Esophagus muscularis mucosa (tissue), 4 donors: ENCODE results near the gene SUPT20H.

Experiments used
- CTCF ChIP-seq, 3 experiments: fragments of 200-600 bp in 2 of 3; fragments of 450-650 bp in 1 of 3; sonication (generic) in 2 of 3; IDR thresholded peaks; one replicate each; pipeline ENCODE4 v1.5.1; 2017 to 2019; ENCODE audit warnings: antibody characterized with exemption in 3 of 3, mild to moderate bottlenecking in 2 of 3, moderate library complexity in 1 of 3
- EP300 ChIP-seq: sonication (generic); formaldehyde crosslinking; IDR thresholded peaks from one replicate; pipeline ENCODE4 v1.6.1; 2017; ENCODE audit warnings: antibody characterized with exemption
- POLR2A ChIP-seq: fragments of 450-650 bp; IDR thresholded peaks from one replicate; pipeline ENCODE4 v1.6.1; 2017; ENCODE audit warnings: antibody characterized with exemption, moderate library complexity, mild to moderate bottlenecking, low read depth
- POLR2AphosphoS5 ChIP-seq, 2 donors: sonication (generic); formaldehyde crosslinking; IDR thresholded peaks; one replicate each; pipeline ENCODE4 v1.6.1; 2017; ENCODE audit warnings: antibody characterized with exemption in 2 of 2

GRCh38 chr13:36965767-36966166 lies 93.7 kb downstream of the SUPT20H start:
- TF ChIP-seq CTCF (IDR thresholded peaks at IDR 0.05), result no peak
- TF ChIP-seq POLR2A, result no peak
- no peak for TF ChIP-seq EP300
- no peak for TF ChIP-seq POLR2AphosphoS5 (IDR thresholded peaks at IDR 0.05)
